GM12878 (cell line): ENCODE results near the gene ANO5. TPM values are rescaled to one million over a fixed set of nuclear protein-coding genes. Genes with fewer than 3 reads are reported as not detected.

ENCODE experiments used
- ATAC-seq: fragments of 200-7000 bp; cut with Tn5 transposase; 3 replicates; pipeline ENCODE4 v1.9.1; 2020; ENCODE audit warnings: mild to moderate bottlenecking, moderate library complexity
- BruUV-seq: library from RNA; stranded (reverse); fragments of 400-500 nt; replicated peaks from 2 replicates; lab custom pipeline; 2021; lab: Mats Ljungman, UMichigan
- CTCF ChIA-PET: fragments of 300-600 bp; sonication (Branson Sonifier 250); formaldehyde crosslinking; extraction: SDS; loops from one replicate; lab custom pipeline; 2021; ENCODE audit warnings: inconsistent platforms; lab: Yijun Ruan, JAX
- POLR2A ChIA-PET: fragments of 350-600 bp; formaldehyde crosslinking; extraction: SDS; loops from one replicate; lab custom pipeline; 2021; ENCODE audit warnings: inconsistent platforms; lab: Charles Lee
- RAD21 ChIA-PET: fragments of 300-600 bp; sonication (Branson Sonifier 250); formaldehyde crosslinking; loops from one replicate; lab custom pipeline; 2023; ENCODE audit warnings: antibody characterized with exemption; ENCODE audit not compliant: unreplicated experiment; lab: Charles Lee
- SMC1A ChIA-PET: fragments of 300-600 bp; sonication (Branson Sonifier 250); formaldehyde crosslinking; loops from one replicate; lab custom pipeline; 2023; ENCODE audit not compliant: unreplicated experiment, uncharacterized antibody; lab: Charles Lee
- DNase-seq: peaks from one replicate; pipeline ENCODE4 v3.0.0-alpha.2; 2011; ENCODE audit warnings: low read depth, low spot score
- FAIRE-seq: peaks from 3 replicates; lab custom pipeline; 2011; peaks lifted over from hg19 to GRCh38; lab: Jason Lieb, UNC
- H2AFZ ChIP-seq: 2 replicates; pipeline ENCODE4 v1.6.0; 2011; ENCODE audit warnings: low read depth, low read length, control low read depth; ENCODE audit not compliant: control insufficient read depth
- H3K27ac ChIP-seq: 2 replicates; pipeline ENCODE4 v1.5.1; 2011; ENCODE audit warnings: control low read depth; ENCODE audit not compliant: control insufficient read depth, insufficient read depth
- H3K27me3 ChIP-seq, 2 experiments: replicated peaks in 1 of 2; 2 replicates each; pipeline versions ENCODE4 v1.6.0 to v1.6.1; 2011; ENCODE audit warnings: low read length in 1 of 2; ENCODE audit not compliant: control insufficient read depth in 2 of 2, insufficient read depth in 2 of 2
- H3K36me3 ChIP-seq, 2 experiments: 2 replicates each; pipeline ENCODE4 v1.5.1; 2011; ENCODE audit warnings: low read length in 1 of 2; ENCODE audit not compliant: control insufficient read depth in 2 of 2, insufficient read depth in 2 of 2
- H3K4me1 ChIP-seq: 2 replicates; pipeline ENCODE4 v1.6.1; 2011; ENCODE audit warnings: mild to moderate bottlenecking, low read length, moderate library complexity, mixed read lengths; ENCODE audit not compliant: control insufficient read depth, insufficient read depth
- H3K4me2 ChIP-seq: 2 replicates; pipeline ENCODE4 v1.6.0; 2011; ENCODE audit warnings: control low read depth; ENCODE audit not compliant: control insufficient read depth, insufficient read depth
- H3K4me3 ChIP-seq: fragments of 200-600 bp; sonication (generic); 2 replicates; pipeline ENCODE4 v1.5.1; 2016
- H3K79me2 ChIP-seq: 2 replicates; pipeline ENCODE4 v1.6.0; 2011; ENCODE audit warnings: low read length; ENCODE audit not compliant: control insufficient read depth, insufficient read depth
- H3K9ac ChIP-seq: 2 replicates; pipeline ENCODE4 v1.8.0; 2011; ENCODE audit warnings: low read length, control low read depth, mixed read lengths; ENCODE audit not compliant: control insufficient read depth, insufficient read depth
- H3K9me3 ChIP-seq: replicated peaks from 3 replicates; pipeline ENCODE4 v1.5.1; 2011; ENCODE audit warnings: mild to moderate bottlenecking, low read length; ENCODE audit not compliant: control insufficient read depth, insufficient read depth
- H4K20me1 ChIP-seq: 2 replicates; pipeline ENCODE4 v1.6.0; 2011; ENCODE audit not compliant: control insufficient read depth, insufficient read depth
- BACH1 ChIP-seq: fragments of 450-650 bp; IDR thresholded peaks from 2 replicates; pipeline ENCODE4 v1.6.1; 2017; ENCODE audit warnings: mild to moderate bottlenecking, borderline replicate concordance
- CHD1 ChIP-seq: IDR thresholded peaks from 2 replicates; pipeline ENCODE4 v1.6.1; 2012; ENCODE audit warnings: low read depth, low read length, improper control_type of control experiment
- KAT2A ChIP-seq: conservative IDR thresholded peaks from 2 replicates; pipeline ENCODE4 v1.6.1; 2011; ENCODE audit warnings: low read depth, low read length; ENCODE audit not compliant: control insufficient read depth
- RELA ChIP-seq: fragments of 450-650 bp; IDR thresholded peaks from 2 replicates; pipeline ENCODE4 v1.8.0; 2014; ENCODE audit warnings: borderline replicate concordance; ENCODE audit not compliant: partially characterized antibody
- SP1 ChIP-seq: IDR thresholded peaks from one replicate; pipeline ENCODE4 v1.6.1; 2011; ENCODE audit warnings: low read depth, low read length
- TCF12 ChIP-seq: IDR thresholded peaks from 2 replicates; pipeline ENCODE4 v1.6.1; 2011; ENCODE audit warnings: low read depth, mild to moderate bottlenecking, low read length
- WGBS: methylation state at CpG from one replicate; pipeline ENCODE4 v1.1.6; 2016; ENCODE audit warnings: low lambda C conversion rate; ENCODE audit not compliant: insufficient replicate concordance, insufficient coverage; ENCODE audit errors: missing lambda C conversion rate; 5-methylcytosine and 5-hydroxymethylcytosine counted together
- in situ Hi-C: fragments of 300-500 bp; cut with MboI; formaldehyde crosslinking; loops from 9 replicates; pipeline ENCODE4 v1.14.3; 2018; ENCODE audit warnings: mixed read lengths
- intact Hi-C: fragments of 100-400 bp; cut with micrococcal nuclease; formaldehyde crosslinking; loops from one replicate; pipeline ENCODE4 v1.14.2; 2022; ENCODE audit not compliant: unreplicated experiment
- polyA plus RNA-seq, 11 experiments: library from polyadenylated mRNA; depleted of rRNA in 4 of 11; unstranded in 6 of 11; stranded (reverse) in 5 of 11; fragments of >200 nt; fragmentation: Nextera tagmentation in 4 of 11; fragmentation: Illumina TruSeq in 1 of 11; extraction: Ambion mirVana in 4 of 11; extraction: Trizol in 1 of 11; gene quantifications; 1 replicate in 1 of 11; 2 replicates in 10 of 11; pipeline versions ENCODE4 v1.2.1 to v1.2.3, GENCODE V29; 2011 to 2016; ENCODE audit warnings: inconsistent platforms in 2 of 11, missing spikeins in 2 of 11, low read depth in 1 of 11
- total RNA-seq, 4 experiments: library from RNA; depleted of rRNA in 3 of 4; stranded (reverse); fragments of >200 nt in 3 of 4; fragmentation: Illumina TruSeq in 1 of 4; extraction: Trizol in 1 of 4; gene quantifications; 2 replicates each; pipeline versions ENCODE4 v1.2.1 to v1.2.3, GENCODE V29; 2013 to 2021
- TF ChIP-seq, protein P1 (sequence below): fragments of 450-650 bp; IDR thresholded peaks from 2 replicates; pipeline ENCODE4 v1.6.1; 2017; ENCODE audit warnings: mild to moderate bottlenecking, low read depth, inconsistent platforms; ENCODE audit not compliant: poor library complexity, severe bottlenecking
- TF ChIP-seq, protein P2 (sequence below): fragments of 450-650 bp; IDR thresholded peaks from 2 replicates; pipeline ENCODE4 v1.6.1; 2016; ENCODE audit warnings: mild to moderate bottlenecking
- TF ChIP-seq, protein P3 (sequence below): IDR thresholded peaks from 2 replicates; pipeline ENCODE4 v1.6.1; 2012; ENCODE audit warnings: low read length, inconsistent platforms

The ANO5 gene
- total and polyA plus RNA-seq, 10 of the 15 experiments (the other 5 are each of a cell fraction or from before 2014, with no cell fraction given) = 1.6 to 10.2 (median 4.1) TPM

DNA sequence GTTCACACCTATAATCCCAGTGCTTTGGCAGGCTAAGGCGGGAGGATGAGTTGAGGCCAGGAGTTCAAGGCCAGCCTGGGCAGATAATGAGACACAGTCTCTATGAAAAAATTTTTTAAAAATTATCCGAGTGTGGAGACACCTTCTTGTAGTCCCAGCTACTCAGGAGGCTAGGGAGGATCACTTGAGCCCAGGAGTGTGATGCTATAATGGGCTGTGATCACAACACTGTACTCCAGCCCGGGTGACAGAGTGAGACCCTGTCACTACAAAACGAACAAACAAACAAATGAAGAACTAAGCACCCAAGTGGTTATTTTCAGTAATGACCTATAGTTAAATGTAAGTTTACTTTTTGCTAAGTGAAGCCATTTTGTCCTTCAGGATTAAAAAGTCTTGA is 32.3 kb downstream of the ANO5 start:
- ChIA-PET CTCF (interaction anchor here (0.9 kb wide), 1 partner anchor 36 kb away, joined by 3 read pairs; no protein-coding TSS in a partner anchor), RAD21 (no interaction called here)
- WGBS = 11% methylated on average over 4 of the region's 4 CpGs

More for the DNA sequence above, 32.3 kb downstream of the ANO5 start:
- no peaks in the 10 kb centered on the region for H3K79me2 ChIP-seq
- BruUV-seq = no TSS peak
- H3K4me3 ChIP-seq = no peak overlapping the region
- no peak overlapping the region for H3K27ac ChIP-seq
- H3K9me3 ChIP-seq = no peaks in the 10 kb centered on the region
- FAIRE-seq (no peak), DNase-seq (no peak), ATAC-seq (no peak)
- H3K4me2 ChIP-seq = no peak overlapping the region
- SMC1A ChIA-PET = interaction anchor here (0.7 kb wide), 1 partner anchor 22 kb away, joined by 3 read pairs; no protein-coding TSS in a partner anchor
- H3K36me3 ChIP-seq = no peaks in the 10 kb centered on the region
- intact Hi-C loops (no loop called here), in situ Hi-C loops (no loop called here)
- TF ChIP-seq, protein P1, sequence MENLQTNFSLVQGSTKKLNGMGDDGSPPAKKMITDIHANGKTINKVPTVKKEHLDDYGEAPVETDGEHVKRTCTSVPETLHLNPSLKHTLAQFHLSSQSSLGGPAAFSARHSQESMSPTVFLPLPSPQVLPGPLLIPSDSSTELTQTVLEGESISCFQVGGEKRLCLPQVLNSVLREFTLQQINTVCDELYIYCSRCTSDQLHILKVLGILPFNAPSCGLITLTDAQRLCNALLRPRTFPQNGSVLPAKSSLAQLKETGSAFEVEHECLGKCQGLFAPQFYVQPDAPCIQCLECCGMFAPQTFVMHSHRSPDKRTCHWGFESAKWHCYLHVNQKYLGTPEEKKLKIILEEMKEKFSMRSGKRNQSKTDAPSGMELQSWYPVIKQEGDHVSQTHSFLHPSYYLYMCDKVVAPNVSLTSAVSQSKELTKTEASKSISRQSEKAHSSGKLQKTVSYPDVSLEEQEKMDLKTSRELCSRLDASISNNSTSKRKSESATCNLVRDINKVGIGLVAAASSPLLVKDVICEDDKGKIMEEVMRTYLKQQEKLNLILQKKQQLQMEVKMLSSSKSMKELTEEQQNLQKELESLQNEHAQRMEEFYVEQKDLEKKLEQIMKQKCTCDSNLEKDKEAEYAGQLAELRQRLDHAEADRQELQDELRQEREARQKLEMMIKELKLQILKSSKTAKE = no peak
- TF ChIP-seq, protein P2, sequence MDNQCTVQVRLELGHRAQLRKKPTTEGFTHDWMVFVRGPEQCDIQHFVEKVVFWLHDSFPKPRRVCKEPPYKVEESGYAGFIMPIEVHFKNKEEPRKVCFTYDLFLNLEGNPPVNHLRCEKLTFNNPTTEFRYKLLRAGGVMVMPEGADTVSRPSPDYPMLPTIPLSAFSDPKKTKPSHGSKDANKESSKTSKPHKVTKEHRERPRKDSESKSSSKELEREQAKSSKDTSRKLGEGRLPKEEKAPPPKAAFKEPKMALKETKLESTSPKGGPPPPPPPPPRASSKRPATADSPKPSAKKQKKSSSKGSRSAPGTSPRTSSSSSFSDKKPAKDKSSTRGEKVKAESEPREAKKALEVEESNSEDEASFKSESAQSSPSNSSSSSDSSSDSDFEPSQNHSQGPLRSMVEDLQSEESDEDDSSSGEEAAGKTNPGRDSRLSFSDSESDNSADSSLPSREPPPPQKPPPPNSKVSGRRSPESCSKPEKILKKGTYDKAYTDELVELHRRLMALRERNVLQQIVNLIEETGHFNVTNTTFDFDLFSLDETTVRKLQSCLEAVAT = no peak
- TF ChIP-seq RELA (no peak), BACH1 (no peak), SP1 (no peak), KAT2A (no peak), CHD1 (no peak), TCF12 (no peak)
- TF ChIP-seq, protein P3, sequence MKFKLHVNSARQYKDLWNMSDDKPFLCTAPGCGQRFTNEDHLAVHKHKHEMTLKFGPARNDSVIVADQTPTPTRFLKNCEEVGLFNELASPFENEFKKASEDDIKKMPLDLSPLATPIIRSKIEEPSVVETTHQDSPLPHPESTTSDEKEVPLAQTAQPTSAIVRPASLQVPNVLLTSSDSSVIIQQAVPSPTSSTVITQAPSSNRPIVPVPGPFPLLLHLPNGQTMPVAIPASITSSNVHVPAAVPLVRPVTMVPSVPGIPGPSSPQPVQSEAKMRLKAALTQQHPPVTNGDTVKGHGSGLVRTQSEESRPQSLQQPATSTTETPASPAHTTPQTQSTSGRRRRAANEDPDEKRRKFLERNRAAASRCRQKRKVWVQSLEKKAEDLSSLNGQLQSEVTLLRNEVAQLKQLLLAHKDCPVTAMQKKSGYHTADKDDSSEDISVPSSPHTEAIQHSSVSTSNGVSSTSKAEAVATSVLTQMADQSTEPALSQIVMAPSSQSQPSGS = no peak
- no peak overlapping the region for H3K9ac ChIP-seq
- no peaks in the 10 kb centered on the region for H4K20me1 ChIP-seq
- no peak overlapping the region for H2AFZ ChIP-seq
- no peaks in the 10 kb centered on the region for H3K4me1 ChIP-seq
- POLR2A ChIA-PET = no interaction called here
- H3K27me3 ChIP-seq = no peaks in the 10 kb centered on the region
